Inflammatory macrophage treated with lipopolysaccharide for 4 hours (primary cell): ENCODE measurements around the gene MGAM2.
"Not testable (repeated sequence)": the region's sequence is repeated elsewhere in the genome, so short reads cannot be mapped to it uniquely, and the experiment has no call there.

ENCODE experiments used
- DNase-seq: peaks from one replicate; pipeline ENCODE4 v3.0.0-alpha.2; 2020

MGAM2 gene

DNA sequence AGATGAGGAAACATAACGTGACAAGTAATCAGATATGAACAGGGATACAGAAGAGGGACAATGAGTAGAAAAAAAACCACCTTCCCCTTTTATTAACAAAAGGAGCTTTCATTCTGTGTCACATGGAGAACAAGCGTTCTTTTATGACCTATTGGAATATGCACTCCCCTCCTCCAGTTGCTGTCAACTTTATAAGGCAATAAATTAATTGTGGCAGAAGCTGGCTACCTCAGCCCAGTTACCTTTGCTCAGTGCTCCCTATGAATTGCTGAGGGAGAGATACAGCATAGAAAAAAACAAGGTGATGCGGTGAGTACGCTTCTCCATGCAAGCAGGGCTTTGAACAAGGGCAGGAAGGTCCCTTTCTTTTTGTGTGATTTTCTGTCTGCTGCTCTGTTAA, at the start of gene MGAM2:
TSS of gene MGAM2 (plus strand) at position 220 of the 400 bp plus-strand sequence. CDS start 5,156 bp downstream, outside the sequence.
- DNase-seq = peak; percentile 67

DNA sequence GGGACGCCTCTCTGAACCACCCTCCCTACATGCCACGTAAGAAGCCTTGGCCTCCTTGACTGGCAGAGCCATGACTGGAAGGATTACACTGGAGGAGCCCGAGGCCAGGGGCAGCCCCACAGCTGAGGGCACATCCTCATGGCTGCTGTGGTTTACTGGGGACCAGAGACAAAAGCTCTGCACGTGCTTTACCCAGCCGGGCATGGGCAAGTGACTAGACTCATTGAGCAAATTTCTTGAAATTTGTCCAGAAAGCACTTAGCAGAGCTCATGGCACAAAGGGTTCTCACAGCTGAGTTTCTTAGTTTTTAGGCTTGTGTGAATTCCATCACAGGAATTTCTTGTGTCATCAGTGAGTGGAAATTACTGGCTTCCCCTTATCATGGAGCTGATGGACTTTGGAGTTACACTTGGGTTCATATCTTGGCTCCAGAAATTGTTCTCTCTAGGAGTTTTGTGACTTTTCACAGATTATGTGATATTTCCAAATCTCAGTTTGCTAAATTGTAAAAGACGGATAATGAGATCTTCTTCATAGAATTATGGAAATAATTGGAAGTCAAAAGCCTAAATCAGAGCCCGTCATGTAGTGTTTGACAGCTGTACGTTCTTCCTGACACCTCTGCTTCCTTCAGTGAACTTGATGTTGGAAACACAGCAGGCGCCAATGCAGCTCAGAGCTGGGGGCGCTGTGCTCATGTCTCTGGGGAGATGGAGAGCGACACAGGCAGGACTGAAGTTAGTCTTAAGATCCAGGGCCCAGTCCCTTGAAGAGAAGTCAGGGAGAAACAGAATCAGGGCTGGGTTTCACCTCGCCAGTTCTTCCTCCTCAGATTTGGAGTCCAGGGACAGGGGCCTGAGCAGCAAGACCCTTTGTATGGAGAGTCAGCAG, 47.7 kb upstream of the MGAM2 start:
- no peak for DNase-seq

DNA sequence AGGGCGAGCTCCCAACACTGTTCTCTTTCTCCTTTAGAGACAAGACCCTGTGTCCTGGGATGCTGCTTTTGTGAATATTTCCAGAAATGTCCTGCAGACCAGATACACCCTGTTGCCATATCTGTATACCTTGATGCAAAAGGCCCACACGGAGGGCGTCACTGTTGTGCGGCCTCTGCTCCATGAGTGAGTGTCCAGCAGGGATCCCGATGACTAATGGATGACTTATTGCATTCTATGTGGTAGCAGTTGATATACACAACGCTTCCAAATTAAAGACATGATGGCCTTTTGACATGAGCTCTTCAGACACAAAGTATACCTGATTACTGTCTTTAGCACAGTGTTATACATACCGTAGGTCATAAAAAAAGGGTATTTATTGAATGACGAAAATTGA, 45.0 kb upstream of the MGAM2 start:
- DNase-seq = no peak

DNA sequence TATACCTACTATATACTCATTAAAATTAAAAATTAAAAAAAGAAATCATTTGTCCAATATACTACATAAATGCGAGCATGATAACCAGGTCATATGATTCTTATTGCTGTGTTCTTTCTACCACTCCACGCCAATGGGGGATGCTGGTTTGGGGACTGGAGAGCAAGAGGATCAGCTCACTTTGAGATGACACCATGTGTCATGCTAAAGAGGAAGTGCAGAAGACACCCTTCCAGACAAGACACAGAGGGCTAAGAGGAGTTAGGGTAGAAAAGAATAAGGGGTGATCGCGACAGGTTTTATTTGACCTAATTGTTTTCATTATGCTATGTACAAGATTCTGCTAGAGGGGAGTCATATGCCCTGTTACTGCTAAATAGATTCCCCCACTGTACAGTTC, 33.8 kb upstream of the MGAM2 start:
- DNase-seq = no peak

DNA sequence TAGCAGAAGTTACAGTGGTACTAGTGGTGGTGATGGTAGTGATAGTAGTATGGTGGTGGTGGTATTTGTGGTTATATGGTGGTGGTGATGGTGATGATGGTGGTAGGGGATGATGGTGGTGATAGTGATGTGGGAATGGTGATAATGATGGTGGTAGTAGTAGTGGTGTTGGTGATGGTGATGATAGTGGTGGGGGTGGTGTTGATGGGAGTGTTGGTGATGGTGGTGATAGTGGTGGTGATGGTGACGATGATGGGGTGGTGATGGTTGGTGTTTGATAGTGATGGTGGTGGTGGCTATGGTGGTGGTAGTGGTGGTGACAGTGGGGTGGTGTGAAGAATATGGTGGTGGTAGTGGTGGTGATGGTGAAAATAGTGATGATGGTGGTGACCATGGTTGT, 27.9 kb upstream of the MGAM2 start:
- no peak for DNase-seq

DNA sequence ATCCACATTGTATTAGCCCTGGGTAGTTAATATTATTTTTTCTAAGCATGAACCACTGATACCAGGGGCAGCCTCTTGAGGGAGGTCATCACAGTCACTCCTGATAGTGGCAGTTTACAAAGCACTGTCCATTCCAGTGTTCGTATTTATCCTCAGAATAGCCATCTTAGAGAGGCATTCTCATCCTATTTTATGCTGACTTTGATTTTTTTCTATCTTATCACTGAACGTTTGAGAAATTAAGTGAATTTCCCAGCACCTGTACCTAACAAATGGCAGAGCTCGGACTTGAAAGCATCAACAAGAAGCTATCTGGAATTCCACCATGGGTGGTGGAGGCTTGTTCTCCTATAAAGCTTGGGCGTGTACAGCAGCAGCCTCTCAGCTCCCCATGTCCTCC, 26.1 kb upstream of the MGAM2 start:
- DNase-seq = no peak

DNA sequence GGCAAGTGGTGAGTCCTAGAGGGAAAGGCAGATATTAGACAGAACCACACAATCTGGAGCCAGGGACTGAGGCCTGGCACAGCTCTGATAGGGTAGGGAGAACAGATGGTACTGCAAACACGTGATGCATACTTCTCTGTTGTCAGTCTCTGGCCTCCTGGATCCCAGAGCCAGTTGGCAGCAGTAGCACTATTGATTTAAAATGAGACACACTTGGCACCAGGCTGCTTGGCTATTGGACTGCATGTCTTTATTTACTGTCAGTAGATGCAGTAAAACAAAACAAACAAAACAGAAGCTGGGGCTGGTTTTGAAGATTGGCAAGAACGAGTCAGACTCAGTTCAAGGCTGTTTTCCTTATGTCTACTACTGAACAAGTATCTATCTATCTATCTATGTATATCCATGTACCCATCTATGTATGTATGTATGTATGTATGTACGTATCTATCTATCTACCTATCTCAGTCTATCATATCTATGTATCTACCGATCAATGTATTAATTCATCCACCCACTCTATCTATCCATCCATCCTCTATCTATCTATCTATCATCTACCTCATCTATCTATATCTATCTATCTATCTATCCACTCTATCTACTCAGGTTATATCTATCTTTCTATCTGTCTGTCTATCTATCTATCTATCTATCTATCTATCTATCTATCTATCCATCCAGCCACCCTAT, 23.4 kb upstream of the MGAM2 start:
- no peak for DNase-seq

DNA sequence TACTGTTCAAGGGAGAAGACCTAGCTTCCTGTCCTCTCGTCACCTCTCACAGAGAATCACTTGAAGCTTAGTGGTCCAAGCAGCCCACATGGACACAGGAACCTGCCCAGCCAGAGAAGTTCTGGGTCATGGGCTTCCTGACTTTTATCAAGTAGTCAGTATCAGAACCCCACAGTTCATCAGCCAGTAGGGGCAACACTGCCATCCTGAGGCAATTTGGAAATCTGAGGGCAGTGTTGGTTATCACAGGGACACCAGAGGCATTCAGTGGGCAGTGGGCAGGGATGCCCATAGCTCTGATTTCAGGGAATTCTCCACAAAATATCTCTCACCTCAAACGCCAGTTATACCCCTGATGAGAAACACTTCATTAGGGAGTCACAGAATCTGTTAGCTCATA, 22.5 kb upstream of the MGAM2 start:
- no peak for DNase-seq

DNA sequence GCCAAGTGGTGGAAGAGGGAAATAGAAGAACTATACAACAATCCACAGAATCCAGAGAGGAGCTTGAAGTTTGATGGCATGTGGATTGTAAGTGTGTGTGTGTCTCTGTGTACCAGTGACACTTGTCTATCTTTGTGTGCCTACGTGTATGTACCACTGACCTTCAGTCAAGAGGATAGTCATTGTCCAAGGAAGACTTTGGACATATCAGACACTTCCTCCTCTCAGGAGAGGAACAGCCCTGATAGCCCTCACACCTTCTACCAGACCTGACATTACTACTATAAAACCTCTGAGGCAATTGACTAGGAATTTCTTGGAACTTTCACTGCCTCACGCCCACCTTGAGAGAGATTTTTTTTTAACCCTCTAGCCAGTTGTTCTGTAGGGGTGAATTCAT, 19.6 kb upstream of the MGAM2 start:
- DNase-seq = no peak

DNA sequence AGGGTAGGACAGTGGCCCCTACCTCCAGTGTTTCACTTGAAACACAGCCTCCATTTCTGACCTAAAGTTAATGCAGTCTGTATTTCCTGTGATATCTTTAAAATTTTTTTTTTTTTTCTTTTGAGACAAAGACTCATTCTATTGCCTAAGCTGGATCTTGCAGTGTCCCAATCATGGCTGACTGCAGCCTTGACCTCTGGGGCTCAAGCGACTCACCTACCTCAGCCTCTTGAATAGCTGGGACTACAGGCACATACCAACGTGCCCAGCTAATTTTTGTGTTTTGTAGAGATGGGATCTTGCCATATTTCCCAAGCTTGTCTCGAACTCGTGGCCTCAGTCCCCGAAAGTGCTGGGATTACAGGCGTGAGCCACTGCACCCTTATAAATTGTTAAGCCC, 16.7 kb upstream of the MGAM2 start:
- DNase-seq = no peak

DNA sequence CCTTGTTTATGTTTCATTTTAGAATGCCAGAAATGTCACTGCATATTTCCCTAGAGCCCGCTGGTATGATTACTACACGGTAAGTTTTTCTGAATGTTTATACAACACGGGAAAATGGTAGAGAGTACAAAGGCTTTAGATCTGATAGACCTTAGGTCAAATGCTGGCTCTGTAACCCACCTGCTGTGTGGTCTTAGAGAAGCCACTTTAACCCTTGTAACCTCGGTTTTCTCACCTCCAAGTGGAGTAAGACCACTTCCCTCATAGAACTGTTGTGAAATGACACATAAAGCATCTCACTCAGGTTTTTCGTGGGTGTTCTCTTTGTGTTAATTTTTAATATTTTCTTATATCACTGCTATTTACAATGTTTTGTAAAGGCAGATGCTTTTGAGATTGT, 13.9 kb upstream of the MGAM2 start:
- DNase-seq = no peak

DNA sequence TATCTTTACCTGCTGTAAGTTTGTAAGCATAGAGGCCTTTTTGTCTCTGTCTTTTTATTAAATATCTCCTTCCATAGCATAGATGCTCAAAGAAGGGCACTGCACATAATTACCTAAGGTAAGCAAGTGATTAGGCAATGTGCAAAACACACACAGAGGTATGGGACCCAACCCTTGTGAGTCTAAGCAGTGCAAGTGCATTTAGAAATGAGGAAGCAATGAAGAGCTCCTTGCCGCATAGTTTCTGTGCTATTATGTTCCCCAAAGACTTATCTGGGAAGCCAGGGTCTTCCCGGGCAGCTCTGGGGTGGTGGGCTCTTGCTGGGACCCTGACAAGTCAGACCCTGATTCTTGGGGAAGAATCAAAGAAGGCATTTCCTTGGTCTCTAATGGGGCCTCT, 13.5 kb upstream of the MGAM2 start:
- no peak for DNase-seq

DNA sequence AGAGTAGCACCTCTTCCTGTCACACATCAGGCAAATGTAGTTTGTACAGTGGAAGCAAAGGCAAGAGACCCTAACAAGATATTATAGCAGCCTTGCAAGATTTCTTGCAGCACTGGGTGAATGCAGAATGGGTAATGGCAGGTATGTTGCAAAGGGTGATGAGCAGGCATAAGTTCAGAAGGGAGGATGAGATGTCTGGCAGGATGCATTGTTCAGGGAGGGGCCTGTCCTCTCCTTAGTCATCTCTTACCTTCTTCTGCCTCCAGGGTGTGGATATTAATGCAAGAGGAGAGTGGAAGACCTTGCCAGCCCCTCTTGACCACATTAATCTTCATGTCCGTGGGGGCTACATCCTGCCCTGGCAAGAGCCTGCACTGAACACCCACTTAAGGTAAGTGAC, 12.2 kb upstream of the MGAM2 start:
- not testable (repeated sequence) for DNase-seq

DNA sequence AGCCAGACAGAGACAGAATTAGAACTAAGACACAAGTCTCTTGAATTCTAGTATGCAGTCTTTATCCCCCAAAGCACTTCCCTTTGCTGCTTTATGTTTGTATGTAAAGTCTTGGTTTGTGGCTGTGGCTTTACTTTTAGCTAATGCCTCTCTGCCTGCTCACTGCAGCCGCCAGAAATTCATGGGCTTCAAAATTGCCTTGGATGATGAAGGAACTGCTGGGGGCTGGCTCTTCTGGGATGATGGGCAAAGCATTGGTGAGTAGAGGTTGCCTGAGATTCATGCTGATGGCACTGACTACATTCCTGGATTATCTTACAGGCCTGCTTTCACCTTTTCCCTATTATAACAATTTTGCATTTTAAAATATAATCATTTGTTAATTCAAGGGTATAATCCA, 10.9 kb upstream of the MGAM2 start:
- DNase-seq = no peak

DNA sequence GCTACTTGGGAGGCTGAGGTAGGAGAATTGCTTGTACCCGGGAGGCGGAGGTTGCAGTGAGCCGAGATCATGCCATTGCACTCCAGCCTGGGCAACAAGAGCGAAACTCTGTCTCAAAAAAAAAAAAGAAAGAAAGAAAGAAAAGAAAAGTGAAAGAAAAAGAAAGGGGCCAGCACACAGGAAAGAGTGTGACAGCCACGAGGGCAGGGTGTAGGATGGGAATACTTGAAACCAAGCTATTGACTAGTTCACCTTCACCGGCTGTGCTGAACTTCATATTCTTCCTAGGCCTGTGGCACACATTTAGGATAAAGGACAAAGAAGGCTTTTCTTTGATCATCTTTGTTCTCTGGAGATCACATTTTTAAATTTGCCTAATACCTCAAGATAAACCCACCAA, 9.7 kb upstream of the MGAM2 start:
- DNase-seq = peak; percentile 28

DNA sequence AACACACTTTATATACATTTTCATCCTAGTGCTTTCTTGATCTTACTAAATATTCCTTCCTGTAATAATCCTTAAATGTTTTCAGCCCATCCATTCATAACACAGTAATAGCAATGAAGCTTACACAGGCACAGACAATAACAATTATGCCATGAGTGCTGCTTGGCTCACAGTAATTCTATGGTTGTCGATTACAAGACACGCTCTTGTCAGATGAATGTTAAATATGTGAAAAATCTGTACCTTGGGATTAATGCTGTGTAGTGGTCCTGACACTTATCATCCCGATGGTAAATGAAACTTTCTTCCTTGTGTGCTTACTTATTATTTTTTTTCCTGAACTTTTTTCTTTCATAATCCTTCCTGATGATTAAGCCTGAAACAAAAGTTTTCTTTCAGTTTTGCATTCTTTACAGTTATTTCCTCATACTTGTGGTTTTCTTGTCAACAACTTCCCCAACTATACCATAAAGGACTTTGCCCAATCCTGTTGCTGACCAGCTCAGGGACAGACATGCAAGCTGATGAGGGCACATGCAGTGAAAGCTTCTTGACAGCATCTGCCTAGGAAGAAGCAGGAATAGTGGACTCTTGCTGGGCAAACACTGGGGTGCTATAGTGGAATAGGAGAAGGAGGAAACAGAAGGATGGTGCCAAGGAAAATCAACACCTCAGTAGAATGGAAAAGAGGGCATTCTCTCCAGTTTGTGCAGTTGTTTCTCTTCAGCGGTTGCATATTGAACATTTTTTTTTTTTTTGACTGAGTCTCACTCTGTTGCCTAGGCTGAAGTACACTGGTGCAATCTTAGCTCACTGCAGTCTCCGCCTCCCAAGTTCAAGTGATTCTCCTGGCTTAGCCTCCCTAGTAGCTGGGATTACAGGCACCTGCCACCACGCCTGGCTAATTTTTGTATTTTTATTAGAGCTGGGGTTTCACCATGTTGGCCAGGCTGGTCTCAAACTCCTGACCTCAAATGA, 6.7 kb upstream of the MGAM2 start:
- DNase-seq = peak; percentile 95

DNA sequence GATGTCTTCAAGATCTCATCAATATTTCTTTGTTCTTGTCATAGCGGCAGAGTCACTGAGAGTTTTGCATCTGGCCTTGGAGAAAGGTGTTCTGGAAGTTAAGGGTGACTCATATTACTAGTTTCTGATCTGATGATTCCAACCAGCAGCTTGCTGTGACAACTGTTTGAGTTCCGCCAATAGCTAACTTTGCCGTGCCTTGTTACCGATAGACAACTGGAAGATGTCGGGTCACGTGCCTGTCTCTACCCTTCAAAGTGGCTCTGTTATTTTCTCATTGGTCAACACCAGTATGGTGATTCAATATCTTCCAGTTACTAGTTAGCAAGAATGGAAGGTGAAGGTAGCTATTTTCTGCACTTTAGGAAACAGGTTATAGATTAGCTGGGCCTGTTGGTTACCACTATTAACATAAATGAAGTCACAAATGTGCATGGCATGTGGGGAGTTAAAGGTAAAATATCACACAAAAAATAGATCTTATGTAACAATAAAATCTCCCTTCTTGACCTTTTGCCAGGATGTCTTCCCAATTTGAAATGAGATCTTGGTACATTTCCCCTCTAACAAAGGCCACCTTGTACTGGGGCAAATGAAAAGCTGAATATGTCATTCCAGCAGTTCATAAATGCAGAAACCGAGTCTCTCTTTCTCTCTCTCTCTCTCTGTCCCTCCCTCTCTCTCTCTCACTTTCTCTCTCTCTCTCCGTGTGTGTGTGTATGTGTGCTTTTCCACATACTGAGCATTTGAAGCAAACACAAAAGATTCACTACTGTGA, 2.6 kb upstream of the MGAM2 start:
- no peak for DNase-seq

DNA sequence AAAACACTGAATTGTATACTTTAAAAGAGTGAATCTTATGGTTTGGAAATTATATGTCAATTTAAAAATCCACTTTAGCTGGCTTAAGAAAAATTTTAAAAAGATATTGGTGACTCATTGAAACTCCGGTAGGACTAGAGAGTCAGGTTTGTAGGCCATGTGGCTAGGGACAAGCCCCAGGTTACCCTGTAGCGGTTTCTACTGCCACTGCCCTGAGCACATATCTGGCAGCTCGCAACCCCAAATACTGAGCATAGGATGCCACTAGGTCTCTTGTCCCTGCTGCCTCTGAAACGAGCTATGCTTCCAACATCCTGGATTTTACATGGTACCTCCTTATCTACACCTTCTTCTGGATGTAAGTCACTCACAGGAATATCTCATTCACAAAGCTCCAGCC, 1.4 kb upstream of the MGAM2 start:
- no peak for DNase-seq

DNA sequence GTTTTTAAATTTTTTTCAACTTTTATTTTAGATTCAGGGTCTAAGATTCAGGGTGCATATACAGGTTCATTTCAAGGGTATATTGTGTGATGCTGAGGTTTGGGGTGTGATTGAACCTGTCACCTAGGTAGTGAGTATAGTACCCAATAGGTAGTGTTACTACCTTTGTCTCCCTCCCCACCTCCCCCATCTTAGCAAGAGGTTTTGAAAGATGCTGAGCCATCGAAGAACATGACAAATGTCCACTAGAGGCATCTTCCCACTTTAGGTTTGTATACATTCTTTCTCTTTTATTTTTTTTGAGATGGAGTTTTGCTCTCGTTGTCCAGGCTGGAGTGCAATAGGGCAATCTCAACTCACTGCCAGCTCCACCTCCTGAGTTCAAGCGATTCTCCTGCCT, 880 bp upstream of the MGAM2 start:
- DNase-seq = no peak

DNA sequence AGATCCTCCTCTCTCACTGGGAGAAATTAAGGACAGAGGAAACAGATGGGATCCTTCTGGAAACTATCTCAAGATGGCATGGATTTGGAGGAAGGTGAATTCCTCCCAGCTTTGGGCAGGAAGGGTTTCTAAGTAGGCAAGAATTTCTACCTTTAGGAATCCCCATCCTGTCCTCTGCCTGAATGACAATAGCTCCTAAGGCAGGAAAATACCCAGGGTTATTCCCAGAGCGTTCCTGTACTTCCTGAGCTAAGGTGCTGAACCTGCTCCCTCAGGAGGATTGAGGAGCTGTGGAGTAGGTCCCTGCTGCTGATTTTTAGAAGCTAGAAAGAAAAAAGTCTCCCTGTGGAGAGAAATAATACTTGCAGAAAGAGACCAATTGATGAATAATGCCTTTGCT, 568 bp downstream of the MGAM2 start:
- no peak for DNase-seq

DNA sequence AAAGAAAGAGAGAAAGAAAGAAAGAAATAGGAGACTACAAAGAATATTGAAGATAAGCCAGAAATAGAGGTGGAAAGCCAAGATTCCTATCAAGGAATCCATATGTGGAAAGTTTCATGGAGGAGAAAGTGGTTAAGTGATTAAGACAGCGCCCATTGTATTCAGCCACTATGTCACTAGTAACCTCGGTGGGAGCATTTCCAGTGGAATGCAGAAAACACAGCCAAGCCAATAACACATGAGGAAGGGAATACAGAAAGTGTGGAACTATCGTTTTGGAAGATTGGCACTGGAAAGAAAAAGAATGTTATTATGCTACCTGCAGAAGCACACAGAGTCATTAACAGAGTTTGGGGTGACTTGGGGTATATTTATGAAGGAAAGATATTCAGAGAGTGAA, 2.7 kb downstream of the MGAM2 start:
- DNase-seq = no peak

DNA sequence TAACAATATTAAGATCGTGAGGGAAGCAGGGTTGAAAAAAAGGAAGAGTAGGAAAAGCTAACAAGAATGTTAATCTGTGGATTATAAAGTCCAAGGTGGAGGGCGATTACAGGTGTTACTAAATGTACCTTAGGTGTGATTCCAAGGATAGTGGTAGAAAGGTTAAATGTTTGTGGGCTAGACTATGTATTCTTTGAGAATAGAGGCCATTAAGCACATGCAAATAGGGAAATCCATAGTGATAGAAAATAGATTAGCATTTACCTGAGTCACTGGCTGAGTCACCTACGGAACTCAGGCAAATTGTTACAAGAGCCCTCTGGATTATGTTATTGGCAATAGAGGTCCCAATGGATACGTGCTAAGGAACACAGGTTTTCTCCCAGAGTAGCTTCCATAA, 9.0 kb downstream of the MGAM2 start:
- DNase-seq = no peak
